Measurements from ENCODE around the gene HIVEP1. TPM values are rescaled to one million over a fixed set of nuclear protein-coding genes. Genes with fewer than 3 reads are reported as not detected.

Gene HIVEP1
- total RNA-seq, 2 experiments from 2014 or later: 22.1 to 22.6 TPM

DNA sequence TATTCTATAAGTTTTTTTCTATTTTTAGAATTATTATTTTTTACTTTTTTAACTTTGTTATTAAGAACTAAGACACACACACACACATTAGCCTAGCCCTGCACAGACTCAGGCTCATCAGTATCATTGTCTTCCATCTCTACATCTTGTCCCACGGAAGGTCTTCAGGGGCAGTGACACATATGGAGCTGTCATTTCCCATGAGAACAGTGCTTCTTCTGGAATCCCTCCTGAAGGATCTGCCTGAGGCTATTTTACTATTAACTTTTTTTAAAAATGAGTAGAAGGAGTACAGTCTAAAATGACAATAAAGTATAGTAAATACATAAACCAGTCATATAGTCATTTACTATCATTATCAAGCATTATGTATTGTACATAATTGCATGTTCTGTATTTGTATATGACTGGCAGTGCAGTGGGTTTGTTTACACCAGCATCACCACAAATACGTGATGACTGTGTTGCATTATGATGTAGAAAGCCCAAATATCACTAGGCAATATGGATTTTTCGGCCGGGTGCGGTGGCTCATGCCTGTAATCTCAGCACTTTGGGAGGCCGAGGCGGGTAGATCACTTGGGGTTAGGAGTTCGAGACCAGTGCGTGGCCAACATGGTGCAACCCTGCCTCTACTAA is 57.9 kb downstream of the HIVEP1 start:
- no peak overlapping the region for H3K4me3 ChIP-seq (ENCODE audit: low read depth, low read length, poor library complexity, severe bottlenecking)
- CTCF ChIA-PET (ENCODE audit: unreplicated experiment): no interaction called here
- no peak overlapping the region for H2AFZ ChIP-seq (ENCODE audit: low read length)
- H3K9me3 ChIP-seq (ENCODE audit: low read length): no peaks in the 10 kb centered on the region
- peaks cover 6% of the 10 kb centered on the region; the same call in 1 of the 2 replicates for H4K20me1 ChIP-seq (ENCODE audit: insufficient read depth, low read length)
- peaks cover 12% of the 10 kb centered on the region for H3K4me1 ChIP-seq (ENCODE audit: insufficient read depth, low read length, poor library complexity, severe bottlenecking)
- DNase-seq (ENCODE audit: low spot score): no peak
- no peak overlapping the region for H3K27ac ChIP-seq (ENCODE audit: low read depth, low read length, poor library complexity, severe bottlenecking)
- BruUV-seq (replicated peaks): no TSS peak
- intact Hi-C loops (cut with micrococcal nuclease; ENCODE audit: unreplicated experiment): loop anchor here (10.0 kb wide), 1 partner anchor 365 kb away; no protein-coding TSS in a partner anchor
- no peaks in the 10 kb centered on the region for H3K9me2 ChIP-seq (ENCODE audit: insufficient read depth, low read length)
- H3K4me2 ChIP-seq (ENCODE audit: low read length): no peak overlapping the region
- peaks cover 13% of the 10 kb centered on the region; the same call in 1 of the 2 replicates for H3K79me2 ChIP-seq (ENCODE audit: insufficient read depth, low read depth, low read length)
- no peaks in the 10 kb centered on the region for H3K36me3 ChIP-seq (ENCODE audit: insufficient read depth, low read length)
- POLR2A ChIA-PET: interaction anchor here (1.1 to 1.4 kb wide), 2 partner anchors 9 to 17 kb away, joined by 3 to 4 read pairs; no protein-coding TSS in a partner anchor
- TF ChIP-seq, protein P1, sequence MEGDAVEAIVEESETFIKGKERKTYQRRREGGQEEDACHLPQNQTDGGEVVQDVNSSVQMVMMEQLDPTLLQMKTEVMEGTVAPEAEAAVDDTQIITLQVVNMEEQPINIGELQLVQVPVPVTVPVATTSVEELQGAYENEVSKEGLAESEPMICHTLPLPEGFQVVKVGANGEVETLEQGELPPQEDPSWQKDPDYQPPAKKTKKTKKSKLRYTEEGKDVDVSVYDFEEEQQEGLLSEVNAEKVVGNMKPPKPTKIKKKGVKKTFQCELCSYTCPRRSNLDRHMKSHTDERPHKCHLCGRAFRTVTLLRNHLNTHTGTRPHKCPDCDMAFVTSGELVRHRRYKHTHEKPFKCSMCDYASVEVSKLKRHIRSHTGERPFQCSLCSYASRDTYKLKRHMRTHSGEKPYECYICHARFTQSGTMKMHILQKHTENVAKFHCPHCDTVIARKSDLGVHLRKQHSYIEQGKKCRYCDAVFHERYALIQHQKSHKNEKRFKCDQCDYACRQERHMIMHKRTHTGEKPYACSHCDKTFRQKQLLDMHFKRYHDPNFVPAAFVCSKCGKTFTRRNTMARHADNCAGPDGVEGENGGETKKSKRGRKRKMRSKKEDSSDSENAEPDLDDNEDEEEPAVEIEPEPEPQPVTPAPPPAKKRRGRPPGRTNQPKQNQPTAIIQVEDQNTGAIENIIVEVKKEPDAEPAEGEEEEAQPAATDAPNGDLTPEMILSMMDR (conservative IDR thresholded peaks at IDR 0.05; ENCODE audit: low read length): no peak
- TF ChIP-seq EZH2phosphoT487 (IDR thresholded peaks at IDR 0.05; ENCODE audit: borderline replicate concordance, low read depth, low read length): no peak

DNA sequence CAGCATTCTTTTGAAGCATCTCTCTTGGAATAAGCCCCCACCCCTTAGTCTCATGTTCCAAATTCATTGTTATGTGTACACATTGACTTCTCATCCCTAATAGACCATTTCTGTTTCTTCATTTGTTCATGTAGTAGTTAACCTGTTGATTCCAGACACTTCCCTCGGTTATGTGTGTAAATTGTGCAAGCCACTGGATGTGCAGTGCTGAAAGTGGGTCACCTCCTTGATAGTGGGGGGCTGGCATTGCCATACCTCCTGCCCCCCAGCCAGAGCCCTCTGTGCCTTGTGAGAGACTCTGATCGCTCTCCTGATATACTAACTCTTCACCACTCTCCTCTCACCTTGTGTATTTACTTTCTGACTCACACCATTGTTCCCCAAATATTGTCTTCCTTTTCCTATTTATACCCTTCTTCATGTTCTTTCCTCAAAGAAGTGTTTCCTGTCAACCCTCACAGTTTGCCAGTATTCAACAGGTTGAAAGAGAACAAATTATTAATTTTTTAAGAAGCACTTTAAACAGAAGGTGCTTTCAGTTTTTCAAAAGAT is 59.0 kb downstream of the HIVEP1 start:
- Histone ChIP-seq H2AFZ (ENCODE audit: low read length) (no peak overlapping the region), H3K27ac (ENCODE audit: low read depth, low read length, poor library complexity, severe bottlenecking) (no peak overlapping the region), H3K36me3 (ENCODE audit: insufficient read depth, low read length) (no peaks in the 10 kb centered on the region), H3K79me2 (ENCODE audit: insufficient read depth, low read depth, low read length) (peaks cover 18% of the 10 kb centered on the region; the same call in 1 of the 2 replicates), H3K9me2 (ENCODE audit: insufficient read depth, low read length) (no peaks in the 10 kb centered on the region), H4K20me1 (ENCODE audit: insufficient read depth, low read length) (peaks cover 10% of the 10 kb centered on the region; the same call in 1 of the 2 replicates), H3K4me1 (ENCODE audit: insufficient read depth, low read length, poor library complexity, severe bottlenecking) (peaks cover 1% of the 10 kb centered on the region), H3K4me2 (ENCODE audit: low read length) (no peak overlapping the region), H3K4me3 (ENCODE audit: low read depth, low read length, poor library complexity, severe bottlenecking) (no peak overlapping the region), H3K9me3 (ENCODE audit: low read length) (no peaks in the 10 kb centered on the region)
- intact Hi-C loops (cut with micrococcal nuclease; ENCODE audit: unreplicated experiment): loop anchor here (10.0 kb wide), 1 partner anchor 366 kb away; no protein-coding TSS in a partner anchor
- ChIA-PET POLR2A (no interaction called here), CTCF (ENCODE audit: unreplicated experiment) (no interaction called here)
- no peak for DNase-seq (ENCODE audit: low spot score)
- TF ChIP-seq, protein P1 (conservative IDR thresholded peaks at IDR 0.05; ENCODE audit: low read length): no peak
- no peak for TF ChIP-seq EZH2phosphoT487 (IDR thresholded peaks at IDR 0.05; ENCODE audit: borderline replicate concordance, low read depth, low read length)
- no TSS peak for BruUV-seq (replicated peaks)
